Testis (tissue), 3 donors: Measurements from ENCODE around the gene ATG4A. TPM values are rescaled to one million over a fixed set of nuclear protein-coding genes. Genes with fewer than 3 reads are reported as not detected.

Source experiments
- DNase-seq: peaks from one replicate; pipeline ENCODE4 v3.0.0-alpha.2; 2019
- H3K27ac ChIP-seq, 2 donors: fragments of 200-600 bp; sonication (generic); one replicate each; pipeline ENCODE4 v1.5.1; 2019
- H3K27me3 ChIP-seq: fragments of 200-600 bp; sonication (generic); one replicate; pipeline ENCODE4 v1.5.1; 2019
- H3K36me3 ChIP-seq: fragments of 200-600 bp; sonication (generic); one replicate; pipeline ENCODE4 v1.5.1; 2017; ENCODE audit warnings: low read depth; ENCODE audit errors: missing control alignments
- H3K4me1 ChIP-seq: fragments of 200-600 bp; sonication (generic); one replicate; pipeline ENCODE4 v1.5.1; 2019
- H3K4me3 ChIP-seq, 2 donors: fragments of 200-600 bp; sonication (generic); one replicate each; pipeline ENCODE4 v1.5.1; 2017 to 2019
- H3K9me3 ChIP-seq: fragments of 200-600 bp; sonication (generic); one replicate; pipeline ENCODE4 v1.5.1; 2017
- POLR2A ChIP-seq: fragments of 450-650 bp; IDR thresholded peaks from one replicate; pipeline ENCODE4 v1.6.1; 2017; ENCODE audit warnings: antibody characterized with exemption, mild to moderate bottlenecking, moderate library complexity
- WGBS, 2 donors: methylation state at CpG; one replicate each; pipeline ENCODE4 v1.1.5; 2018; 5-methylcytosine and 5-hydroxymethylcytosine counted together
- intact Hi-C: fragments of 100-400 bp; cut with DNase I; formaldehyde crosslinking; loops from one replicate; pipeline ENCODE4 v1.15.1; 2023; ENCODE audit warnings: low total_unique reads
- polyA plus RNA-seq: library from polyadenylated mRNA; stranded (reverse); fragments of 350-450 nt; fragmentation: Illumina TruSeq; extraction: RNeasy Lipid Tissue Mini Kit (QIAGEN cat#74804); gene quantifications from one replicate; pipeline ENCODE4 v1.2.3, GENCODE V29; 2014; ENCODE audit warnings: low read depth, low replicate concordance; ENCODE audit not compliant: insufficient read depth
- total RNA-seq, 2 donors: library from RNA; depleted of rRNA; stranded (reverse); fragments of >200 nt; gene quantifications; one replicate each; pipeline ENCODE4 v1.2.3, GENCODE V29; 2016
- TF ChIP-seq, protein P1 (sequence below), 3 experiments: fragments of 450-650 bp in 2 of 3; fragments of 200-600 bp in 1 of 3; sonication (generic) in 1 of 3; IDR thresholded peaks; one replicate each; pipeline ENCODE4 v1.5.1; 2016 to 2019; ENCODE audit warnings: antibody characterized with exemption in 3 of 3, mild to moderate bottlenecking in 2 of 3, moderate library complexity in 1 of 3

The ATG4A gene
- total and polyA plus RNA-seq, 3 donors from 2014 or later = 8.5 to 9.0 (median 8.8) TPM

DNA sequence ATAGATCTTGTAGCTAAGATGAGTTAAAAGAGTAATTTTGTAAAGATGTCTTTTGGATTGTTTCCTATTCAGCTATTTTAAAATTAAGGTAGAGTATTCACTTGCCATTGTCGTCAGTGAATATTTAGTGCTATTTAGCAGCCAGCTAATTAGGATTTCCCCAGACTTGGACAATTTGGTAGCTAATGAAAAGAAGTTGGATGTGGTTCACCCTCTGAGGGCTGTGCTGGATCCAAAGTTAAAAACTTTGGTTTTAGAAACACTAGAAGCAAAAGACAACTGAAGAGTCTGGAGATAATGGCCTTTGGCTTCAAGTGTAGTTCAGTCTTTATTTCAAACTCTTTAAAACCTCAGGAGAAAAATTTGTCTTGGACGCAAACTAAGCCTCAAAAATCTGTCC is 41.3 kb downstream of the ATG4A start:
- Histone ChIP-seq H3K4me3 (no peak overlapping the region), H3K27ac (no peak overlapping the region), H3K9me3 (no peaks in the 10 kb centered on the region), H3K4me1 (no peaks in the 10 kb centered on the region), H3K27me3 (no peaks in the 10 kb centered on the region), H3K36me3 (no peaks in the 10 kb centered on the region)
- no peak for DNase-seq
- intact Hi-C loops = no loop called here
- WGBS, 2 donors = 57 to 61% methylated on average over 2 of the region's 2 CpGs
- TF ChIP-seq, protein P1, sequence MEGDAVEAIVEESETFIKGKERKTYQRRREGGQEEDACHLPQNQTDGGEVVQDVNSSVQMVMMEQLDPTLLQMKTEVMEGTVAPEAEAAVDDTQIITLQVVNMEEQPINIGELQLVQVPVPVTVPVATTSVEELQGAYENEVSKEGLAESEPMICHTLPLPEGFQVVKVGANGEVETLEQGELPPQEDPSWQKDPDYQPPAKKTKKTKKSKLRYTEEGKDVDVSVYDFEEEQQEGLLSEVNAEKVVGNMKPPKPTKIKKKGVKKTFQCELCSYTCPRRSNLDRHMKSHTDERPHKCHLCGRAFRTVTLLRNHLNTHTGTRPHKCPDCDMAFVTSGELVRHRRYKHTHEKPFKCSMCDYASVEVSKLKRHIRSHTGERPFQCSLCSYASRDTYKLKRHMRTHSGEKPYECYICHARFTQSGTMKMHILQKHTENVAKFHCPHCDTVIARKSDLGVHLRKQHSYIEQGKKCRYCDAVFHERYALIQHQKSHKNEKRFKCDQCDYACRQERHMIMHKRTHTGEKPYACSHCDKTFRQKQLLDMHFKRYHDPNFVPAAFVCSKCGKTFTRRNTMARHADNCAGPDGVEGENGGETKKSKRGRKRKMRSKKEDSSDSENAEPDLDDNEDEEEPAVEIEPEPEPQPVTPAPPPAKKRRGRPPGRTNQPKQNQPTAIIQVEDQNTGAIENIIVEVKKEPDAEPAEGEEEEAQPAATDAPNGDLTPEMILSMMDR (IDR thresholded peaks at IDR 0.05) = no peak
- TF ChIP-seq POLR2A = no peak

DNA sequence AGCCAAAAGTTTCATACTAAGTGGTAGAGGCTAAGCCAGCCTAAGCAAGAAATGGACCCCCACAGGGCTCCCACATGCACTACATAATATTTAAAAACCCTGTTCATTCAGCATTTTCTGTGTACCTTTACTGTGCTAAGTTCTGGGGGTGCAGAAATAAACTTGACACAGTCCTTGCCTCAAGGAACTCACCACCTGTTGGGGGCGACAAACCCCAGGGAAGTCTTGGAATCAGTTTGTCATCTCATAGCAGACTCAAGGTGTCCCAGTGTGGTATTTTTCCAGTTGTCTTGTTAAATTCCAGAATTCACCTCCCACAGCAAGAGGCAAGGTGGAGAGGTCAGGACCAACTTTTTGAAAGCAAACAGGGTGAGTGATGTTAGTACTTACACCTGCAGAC is 43.1 kb downstream of the ATG4A start:
- Histone ChIP-seq H3K4me3 (no peak overlapping the region), H3K36me3 (no peaks in the 10 kb centered on the region)
- intact Hi-C loops = no loop called here

DNA sequence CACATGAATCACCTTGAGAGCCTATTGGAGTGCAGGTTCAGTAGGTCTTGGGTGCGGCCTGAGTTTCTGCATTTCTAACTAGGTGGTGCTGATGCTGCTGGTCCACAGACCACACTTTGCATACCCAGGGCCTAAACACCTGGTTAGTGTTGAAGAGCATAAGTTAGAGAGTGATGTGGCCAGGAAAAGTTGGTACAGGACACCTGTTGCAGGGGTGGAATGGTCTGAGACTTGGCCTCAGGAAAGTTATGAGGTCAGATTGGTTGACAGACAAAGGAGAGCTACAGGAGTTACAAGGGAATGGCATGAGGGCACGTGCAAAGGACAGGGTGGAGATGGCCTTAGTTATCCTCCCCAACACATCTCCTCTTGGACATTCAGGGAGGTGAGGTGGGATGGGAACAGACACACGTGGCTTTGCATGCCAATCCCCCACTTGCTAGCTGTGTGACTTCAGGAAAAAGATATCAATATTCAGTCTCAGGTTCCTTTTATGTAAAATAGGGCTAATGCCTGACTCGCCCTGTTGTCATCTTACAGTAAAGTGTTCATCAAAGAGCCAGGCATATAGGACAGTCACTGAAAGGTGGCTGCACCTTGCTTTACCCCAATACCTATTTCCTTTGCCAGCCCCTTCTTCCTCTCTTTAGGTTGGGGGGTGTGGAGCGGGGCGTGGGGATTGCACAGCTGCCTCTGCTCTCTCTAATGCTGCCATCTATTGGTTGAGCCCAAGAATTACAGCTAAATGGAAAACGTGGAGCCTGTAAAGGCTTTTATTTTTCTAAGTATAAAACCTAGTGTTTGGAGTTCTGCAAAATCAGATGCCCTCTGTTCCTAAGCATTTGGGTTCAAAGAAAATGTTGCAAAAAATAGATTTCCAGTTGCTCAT is 47.5 kb downstream of the ATG4A start:
- TF ChIP-seq, protein P1 (IDR thresholded peaks at IDR 0.05) = no peak
- TF ChIP-seq POLR2A = no peak
- Histone ChIP-seq H3K4me1 (no peaks in the 10 kb centered on the region), H3K27ac (no peak overlapping the region), H3K27me3 (no peaks in the 10 kb centered on the region), H3K36me3 (no peaks in the 10 kb centered on the region), H3K4me3 (no peak overlapping the region), H3K9me3 (no peaks in the 10 kb centered on the region)
- 83 to 85% methylated on average over 4 to 7 of the region's 7 CpGs for WGBS, 2 donors
- intact Hi-C loops = no loop called here
- no peak for DNase-seq

More for the DNA sequence above, 43.1 kb downstream of the ATG4A start:
- Histone ChIP-seq H3K27me3 (no peaks in the 10 kb centered on the region), H3K27ac (no peak overlapping the region), H3K9me3 (no peaks in the 10 kb centered on the region), H3K4me1 (no peaks in the 10 kb centered on the region)
- WGBS, 2 donors = 77 to 88% methylated on average over 1 of the region's 1 CpG
- TF ChIP-seq, protein P1 (IDR thresholded peaks at IDR 0.05) = no peak
- TF ChIP-seq POLR2A = no peak
- no peak for DNase-seq

DNA sequence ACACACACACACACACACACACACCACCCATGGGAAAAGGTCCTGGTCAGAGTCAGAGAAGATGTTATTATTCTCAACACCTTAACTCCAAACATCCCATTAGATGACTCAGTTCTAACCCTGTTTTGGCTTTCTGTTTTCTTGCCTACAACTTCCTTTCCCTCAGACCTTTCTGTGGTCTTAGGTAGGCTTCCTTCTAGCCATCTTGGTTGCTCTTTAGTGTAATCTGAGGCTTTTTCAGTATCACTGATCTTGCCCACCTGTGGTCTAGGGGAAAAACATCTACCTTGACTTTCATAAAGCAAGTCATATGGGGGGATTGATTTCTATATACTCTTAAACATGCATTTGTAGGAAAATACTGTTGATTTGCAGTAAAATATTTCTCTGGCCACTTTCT is 56.9 kb downstream of the ATG4A start:
- DNase-seq = no peak
- Histone ChIP-seq H3K27ac (no peak overlapping the region), H3K4me3 (no peak overlapping the region), H3K27me3 (no peaks in the 10 kb centered on the region), H3K9me3 (no peaks in the 10 kb centered on the region), H3K36me3 (no peaks in the 10 kb centered on the region), H3K4me1 (no peaks in the 10 kb centered on the region)
- TF ChIP-seq, protein P1 (IDR thresholded peaks at IDR 0.05) = no peak
- TF ChIP-seq POLR2A = no peak
- intact Hi-C loops = no loop called here

DNA sequence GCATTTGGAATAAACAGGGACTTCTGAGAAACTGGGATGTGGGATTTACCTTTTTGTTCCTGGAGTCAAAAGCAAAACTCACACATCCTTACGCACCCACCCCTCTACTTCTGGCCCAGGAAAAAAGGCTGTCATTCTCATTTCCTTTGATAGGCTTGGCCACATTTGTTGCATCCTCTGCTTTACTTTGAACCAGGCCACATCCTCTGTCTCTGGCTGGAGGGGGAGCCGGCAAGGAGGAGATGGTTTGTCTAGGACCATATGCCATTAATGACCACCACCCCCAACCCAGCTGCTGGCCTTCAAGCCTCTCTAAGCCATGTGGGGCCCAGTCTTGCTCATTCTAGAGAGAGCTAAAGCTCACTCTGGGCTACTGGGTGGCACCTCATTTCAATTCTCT is 64.5 kb downstream of the ATG4A start:
- H3K27me3 ChIP-seq = no peaks in the 10 kb centered on the region
- H3K27ac ChIP-seq = no peak overlapping the region
- H3K4me1 ChIP-seq = no peaks in the 10 kb centered on the region
- 100% methylated on average over 2 of the region's 2 CpGs for WGBS, 2 donors
- no peak for DNase-seq
- no peak overlapping the region for H3K4me3 ChIP-seq
- no peak for TF ChIP-seq POLR2A
- TF ChIP-seq, protein P1 (IDR thresholded peaks at IDR 0.05) = no peak
- no peaks in the 10 kb centered on the region for H3K36me3 ChIP-seq
- no peaks in the 10 kb centered on the region for H3K9me3 ChIP-seq
- intact Hi-C loops = no loop called here
